Measurements from ENCODE around the gene PALB2. TPM values are rescaled to one million over a fixed set of nuclear protein-coding genes. Genes with fewer than 3 reads are reported as not detected.

Gene PALB2
- total and polyA plus RNA-seq, 9 of the 15 experiments (the other 6 are each of a cell fraction or from before 2014, with no cell fraction given): 7.0 to 25.8 (median 15.2) TPM

DNA sequence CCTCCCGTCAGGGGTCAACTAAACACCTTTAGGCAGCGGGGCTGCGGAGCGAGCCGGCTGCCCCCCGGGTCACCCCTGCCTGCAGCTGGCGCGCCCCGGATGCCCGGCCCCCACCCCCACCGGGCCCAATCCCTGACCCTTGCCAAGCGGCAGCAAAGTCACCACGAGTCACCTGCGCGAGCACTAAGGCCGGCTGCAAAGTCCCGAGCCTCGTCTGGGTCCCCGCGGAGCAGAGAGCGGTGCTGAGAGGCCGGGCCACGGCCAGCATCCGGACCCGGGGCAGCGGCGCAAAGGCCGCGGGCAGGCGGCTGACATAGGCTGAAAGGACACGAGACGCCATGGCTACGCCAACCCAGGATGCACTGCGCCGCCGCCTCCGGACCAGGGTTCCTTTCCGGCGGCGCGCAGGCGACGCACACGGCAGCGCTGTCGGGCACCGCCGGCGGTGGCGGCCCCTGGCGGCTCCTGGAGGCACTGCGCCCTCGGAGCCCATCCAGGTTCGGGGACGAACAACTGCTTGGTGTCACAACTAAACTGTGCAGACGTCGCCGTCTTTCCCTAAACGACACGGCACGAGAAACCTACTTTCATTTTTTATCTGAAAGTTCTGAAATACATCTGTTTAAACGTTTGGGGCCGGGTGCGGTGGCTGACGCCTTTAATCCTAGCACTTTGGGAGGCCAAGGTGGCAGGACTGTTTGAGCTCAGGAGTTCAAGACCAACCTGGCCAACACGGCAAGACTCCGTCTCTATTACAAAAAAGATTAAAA lies 45.0 kb downstream of the PALB2 start, which contains the start of gene NDUFAB1 (continued):
- TF ChIP-seq, protein P1, sequence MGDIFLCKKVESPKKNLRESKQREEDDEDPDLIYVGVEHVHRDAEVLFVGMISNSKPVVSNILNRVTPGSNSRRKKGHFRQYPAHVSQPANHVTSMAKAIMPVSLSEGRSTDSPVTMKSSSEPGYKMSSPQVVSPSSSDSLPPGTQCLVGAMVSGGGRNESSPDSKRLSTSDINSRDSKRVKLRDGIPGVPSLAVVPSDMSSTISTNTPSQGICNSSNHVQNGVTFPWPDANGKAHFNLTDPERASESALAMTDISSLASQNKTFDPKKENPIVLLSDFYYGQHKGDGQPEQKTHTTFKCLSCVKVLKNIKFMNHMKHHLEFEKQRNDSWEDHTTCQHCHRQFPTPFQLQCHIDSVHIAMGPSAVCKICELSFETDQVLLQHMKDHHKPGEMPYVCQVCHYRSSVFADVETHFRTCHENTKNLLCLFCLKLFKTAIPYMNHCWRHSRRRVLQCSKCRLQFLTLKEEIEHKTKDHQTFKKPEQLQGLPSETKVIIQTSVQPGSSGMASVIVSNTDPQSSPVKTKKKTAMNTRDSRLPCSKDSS (IDR thresholded peaks at IDR 0.05; ENCODE audit: low read depth, partially characterized antibody): no peak
- TF ChIP-seq BRF1 (IDR thresholded peaks at IDR 0.05; ENCODE audit: borderline replicate concordance, extremely low read depth, insufficient read length) (no peak), YY1 (IDR thresholded peaks at IDR 0.05; ENCODE audit: borderline replicate concordance in 1 of 3, control insufficient read depth in 1 of 3, extremely low read depth in 1 of 3, insufficient read depth in 3 of 3, insufficient read length in 1 of 3, insufficient replicate concordance in 2 of 3, low read depth in 1 of 3, low read length in 2 of 3) (peak; percentile 59 to 94 (median 90)), KDM2B (CRISPR knock-in tag; IDR thresholded peaks at IDR 0.05) (0 out of 2 replicates have a peak, but pooled peaks have one; percentile 6), CBX1 (IDR thresholded peaks at IDR 0.05; ENCODE audit: low read depth) (peak; percentile 76), SUPT5H (IDR thresholded peaks at IDR 0.05) (peak; percentile 87), MBD2 (IDR thresholded peaks at IDR 0.05; ENCODE audit: borderline replicate concordance, low read depth) (no peak), PHF8 (IDR thresholded peaks at IDR 0.05; ENCODE audit: borderline replicate concordance, low read length) (peak; percentile 81; the same call in 1 of the 2 replicates), MCM7 (IDR thresholded peaks at IDR 0.05) (no peak)
- TF ChIP-seq, protein P2, sequence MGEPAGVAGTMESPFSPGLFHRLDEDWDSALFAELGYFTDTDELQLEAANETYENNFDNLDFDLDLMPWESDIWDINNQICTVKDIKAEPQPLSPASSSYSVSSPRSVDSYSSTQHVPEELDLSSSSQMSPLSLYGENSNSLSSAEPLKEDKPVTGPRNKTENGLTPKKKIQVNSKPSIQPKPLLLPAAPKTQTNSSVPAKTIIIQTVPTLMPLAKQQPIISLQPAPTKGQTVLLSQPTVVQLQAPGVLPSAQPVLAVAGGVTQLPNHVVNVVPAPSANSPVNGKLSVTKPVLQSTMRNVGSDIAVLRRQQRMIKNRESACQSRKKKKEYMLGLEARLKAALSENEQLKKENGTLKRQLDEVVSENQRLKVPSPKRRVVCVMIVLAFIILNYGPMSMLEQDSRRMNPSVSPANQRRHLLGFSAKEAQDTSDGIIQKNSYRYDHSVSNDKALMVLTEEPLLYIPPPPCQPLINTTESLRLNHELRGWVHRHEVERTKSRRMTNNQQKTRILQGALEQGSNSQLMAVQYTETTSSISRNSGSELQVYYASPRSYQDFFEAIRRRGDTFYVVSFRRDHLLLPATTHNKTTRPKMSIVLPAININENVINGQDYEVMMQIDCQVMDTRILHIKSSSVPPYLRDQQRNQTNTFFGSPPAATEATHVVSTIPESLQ (CRISPR knock-in tag; IDR thresholded peaks at IDR 0.05): 0 out of 2 replicates have a peak, but pooled peaks have one; percentile 25
- TF ChIP-seq, protein P3, sequence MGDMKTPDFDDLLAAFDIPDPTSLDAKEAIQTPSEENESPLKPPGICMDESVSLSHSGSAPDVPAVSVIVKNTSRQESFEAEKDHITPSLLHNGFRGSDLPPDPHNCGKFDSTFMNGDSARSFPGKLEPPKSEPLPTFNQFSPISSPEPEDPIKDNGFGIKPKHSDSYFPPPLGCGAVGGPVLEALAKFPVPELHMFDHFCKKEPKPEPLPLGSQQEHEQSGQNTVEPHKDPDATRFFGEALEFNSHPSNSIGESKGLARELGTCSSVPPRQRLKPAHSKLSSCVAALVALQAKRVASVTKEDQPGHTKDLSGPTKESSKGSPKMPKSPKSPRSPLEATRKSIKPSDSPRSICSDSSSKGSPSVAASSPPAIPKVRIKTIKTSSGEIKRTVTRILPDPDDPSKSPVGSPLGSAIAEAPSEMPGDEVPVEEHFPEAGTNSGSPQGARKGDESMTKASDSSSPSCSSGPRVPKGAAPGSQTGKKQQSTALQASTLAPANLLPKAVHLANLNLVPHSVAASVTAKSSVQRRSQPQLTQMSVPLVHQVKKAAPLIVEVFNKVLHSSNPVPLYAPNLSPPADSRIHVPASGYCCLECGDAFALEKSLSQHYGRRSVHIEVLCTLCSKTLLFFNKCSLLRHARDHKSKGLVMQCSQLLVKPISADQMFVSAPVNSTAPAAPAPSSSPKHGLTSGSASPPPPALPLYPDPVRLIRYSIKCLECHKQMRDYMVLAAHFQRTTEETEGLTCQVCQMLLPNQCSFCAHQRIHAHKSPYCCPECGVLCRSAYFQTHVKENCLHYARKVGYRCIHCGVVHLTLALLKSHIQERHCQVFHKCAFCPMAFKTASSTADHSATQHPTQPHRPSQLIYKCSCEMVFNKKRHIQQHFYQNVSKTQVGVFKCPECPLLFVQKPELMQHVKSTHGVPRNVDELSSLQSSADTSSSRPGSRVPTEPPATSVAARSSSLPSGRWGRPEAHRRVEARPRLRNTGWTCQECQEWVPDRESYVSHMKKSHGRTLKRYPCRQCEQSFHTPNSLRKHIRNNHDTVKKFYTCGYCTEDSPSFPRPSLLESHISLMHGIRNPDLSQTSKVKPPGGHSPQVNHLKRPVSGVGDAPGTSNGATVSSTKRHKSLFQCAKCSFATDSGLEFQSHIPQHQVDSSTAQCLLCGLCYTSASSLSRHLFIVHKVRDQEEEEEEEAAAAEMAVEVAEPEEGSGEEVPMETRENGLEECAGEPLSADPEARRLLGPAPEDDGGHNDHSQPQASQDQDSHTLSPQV (IDR thresholded peaks at IDR 0.05): no peak; the same call in 1 of the 2 replicates
- TF ChIP-seq, protein P4, sequence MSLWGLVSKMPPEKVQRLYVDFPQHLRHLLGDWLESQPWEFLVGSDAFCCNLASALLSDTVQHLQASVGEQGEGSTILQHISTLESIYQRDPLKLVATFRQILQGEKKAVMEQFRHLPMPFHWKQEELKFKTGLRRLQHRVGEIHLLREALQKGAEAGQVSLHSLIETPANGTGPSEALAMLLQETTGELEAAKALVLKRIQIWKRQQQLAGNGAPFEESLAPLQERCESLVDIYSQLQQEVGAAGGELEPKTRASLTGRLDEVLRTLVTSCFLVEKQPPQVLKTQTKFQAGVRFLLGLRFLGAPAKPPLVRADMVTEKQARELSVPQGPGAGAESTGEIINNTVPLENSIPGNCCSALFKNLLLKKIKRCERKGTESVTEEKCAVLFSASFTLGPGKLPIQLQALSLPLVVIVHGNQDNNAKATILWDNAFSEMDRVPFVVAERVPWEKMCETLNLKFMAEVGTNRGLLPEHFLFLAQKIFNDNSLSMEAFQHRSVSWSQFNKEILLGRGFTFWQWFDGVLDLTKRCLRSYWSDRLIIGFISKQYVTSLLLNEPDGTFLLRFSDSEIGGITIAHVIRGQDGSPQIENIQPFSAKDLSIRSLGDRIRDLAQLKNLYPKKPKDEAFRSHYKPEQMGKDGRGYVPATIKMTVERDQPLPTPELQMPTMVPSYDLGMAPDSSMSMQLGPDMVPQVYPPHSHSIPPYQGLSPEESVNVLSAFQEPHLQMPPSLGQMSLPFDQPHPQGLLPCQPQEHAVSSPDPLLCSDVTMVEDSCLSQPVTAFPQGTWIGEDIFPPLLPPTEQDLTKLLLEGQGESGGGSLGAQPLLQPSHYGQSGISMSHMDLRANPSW (CRISPR knock-in tag; IDR thresholded peaks at IDR 0.05): no peak
- TF ChIP-seq, protein P5, sequence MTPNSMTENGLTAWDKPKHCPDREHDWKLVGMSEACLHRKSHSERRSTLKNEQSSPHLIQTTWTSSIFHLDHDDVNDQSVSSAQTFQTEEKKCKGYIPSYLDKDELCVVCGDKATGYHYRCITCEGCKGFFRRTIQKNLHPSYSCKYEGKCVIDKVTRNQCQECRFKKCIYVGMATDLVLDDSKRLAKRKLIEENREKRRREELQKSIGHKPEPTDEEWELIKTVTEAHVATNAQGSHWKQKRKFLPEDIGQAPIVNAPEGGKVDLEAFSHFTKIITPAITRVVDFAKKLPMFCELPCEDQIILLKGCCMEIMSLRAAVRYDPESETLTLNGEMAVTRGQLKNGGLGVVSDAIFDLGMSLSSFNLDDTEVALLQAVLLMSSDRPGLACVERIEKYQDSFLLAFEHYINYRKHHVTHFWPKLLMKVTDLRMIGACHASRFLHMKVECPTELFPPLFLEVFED (CRISPR knock-in tag; conservative IDR thresholded peaks at IDR 0.05): no peak

Data from K562 (cell line).